ENCODE measurements around the gene CCBE1.

CCBE1 gene

GRCh38 chr18:59724103-59724502 is 26.9 kb upstream of the CCBE1 start:
- no peak for TF ChIP-seq CTCF (IDR thresholded peaks at IDR 0.05; ENCODE audit: poor library complexity, severe bottlenecking)
- no peaks in the 10 kb centered on the region for H3K36me3 ChIP-seq (ENCODE audit: low read depth)
- no peak overlapping the region for H3K4me3 ChIP-seq (ENCODE audit: severe bottlenecking)
- peak overlapping the region; percentile 52 for H3K27ac ChIP-seq (ENCODE audit: poor library complexity, severe bottlenecking)
- peak; percentile 46; the same call in 2 of the 3 replicates for ATAC-seq (ENCODE audit: low read depth)
- DNase-seq (ENCODE audit: low spot score) = no peak
- H3K9me3 ChIP-seq (ENCODE audit: severe bottlenecking) = no peaks in the 10 kb centered on the region
- H3K27me3 ChIP-seq (ENCODE audit: insufficient read depth, poor library complexity, severe bottlenecking) = no peaks in the 10 kb centered on the region
- H3K4me1 ChIP-seq (ENCODE audit: insufficient read depth, poor library complexity, severe bottlenecking) = peaks cover 28% of the 10 kb centered on the region

- Histone ChIP-seq H3K27ac (ENCODE audit: poor library complexity, severe bottlenecking) (peak overlapping the region; percentile 4), H3K27me3 (ENCODE audit: insufficient read depth, poor library complexity, severe bottlenecking) (no peaks in the 10 kb centered on the region), H3K4me3 (ENCODE audit: severe bottlenecking) (no peak overlapping the region), H3K36me3 (ENCODE audit: low read depth) (no peaks in the 10 kb centered on the region), H3K9me3 (ENCODE audit: severe bottlenecking) (no peaks in the 10 kb centered on the region), H3K4me1 (ENCODE audit: insufficient read depth, poor library complexity, severe bottlenecking) (peaks cover 43% of the 10 kb centered on the region)
- TF ChIP-seq CTCF (IDR thresholded peaks at IDR 0.05; ENCODE audit: poor library complexity, severe bottlenecking) = no peak
- ATAC-seq (ENCODE audit: low read depth) (no peak), DNase-seq (ENCODE audit: low spot score) (no peak)
These were observed 24.7 kb upstream of the CCBE1 start for GRCh38 chr18:59721931-59722330.

GRCh38 chr18:59721211-59721610 is 24.0 kb upstream of the CCBE1 start:
- no peak overlapping the region for H3K4me3 ChIP-seq (ENCODE audit: severe bottlenecking)
- no peaks in the 10 kb centered on the region for H3K9me3 ChIP-seq (ENCODE audit: severe bottlenecking)
- TF ChIP-seq CTCF (IDR thresholded peaks at IDR 0.05; ENCODE audit: poor library complexity, severe bottlenecking) = no peak
- H3K27me3 ChIP-seq (ENCODE audit: insufficient read depth, poor library complexity, severe bottlenecking) = no peaks in the 10 kb centered on the region
- peaks cover 47% of the 10 kb centered on the region for H3K4me1 ChIP-seq (ENCODE audit: insufficient read depth, poor library complexity, severe bottlenecking)
- H3K27ac ChIP-seq (ENCODE audit: poor library complexity, severe bottlenecking) = peak overlapping the region; percentile 4
- no peaks in the 10 kb centered on the region for H3K36me3 ChIP-seq (ENCODE audit: low read depth)
- DNase-seq (ENCODE audit: low spot score) (no peak), ATAC-seq (ENCODE audit: low read depth) (no peak)

- no peak for ATAC-seq (ENCODE audit: low read depth)
- no peak overlapping the region for H3K4me3 ChIP-seq (ENCODE audit: severe bottlenecking)
- H3K4me1 ChIP-seq (ENCODE audit: insufficient read depth, poor library complexity, severe bottlenecking) = peaks cover 50% of the 10 kb centered on the region
- TF ChIP-seq CTCF (IDR thresholded peaks at IDR 0.05; ENCODE audit: poor library complexity, severe bottlenecking) = no peak
- H3K9me3 ChIP-seq (ENCODE audit: severe bottlenecking) = no peaks in the 10 kb centered on the region
- no peaks in the 10 kb centered on the region for H3K36me3 ChIP-seq (ENCODE audit: low read depth)
- H3K27me3 ChIP-seq (ENCODE audit: insufficient read depth, poor library complexity, severe bottlenecking) = no peaks in the 10 kb centered on the region
- DNase-seq (ENCODE audit: low spot score) = no peak
- peak overlapping the region; percentile 98 for H3K27ac ChIP-seq (ENCODE audit: poor library complexity, severe bottlenecking)
These were observed 22.4 kb upstream of the CCBE1 start for GRCh38 chr18:59719544-59720181.

- no peak for TF ChIP-seq CTCF (IDR thresholded peaks at IDR 0.05; ENCODE audit: poor library complexity, severe bottlenecking)
- H3K36me3 ChIP-seq (ENCODE audit: low read depth) = no peaks in the 10 kb centered on the region
- peak overlapping the region; percentile 98 for H3K27ac ChIP-seq (ENCODE audit: poor library complexity, severe bottlenecking)
- ATAC-seq (ENCODE audit: low read depth) (peak; percentile 15), DNase-seq (ENCODE audit: low spot score) (no peak)
- H3K4me3 ChIP-seq (ENCODE audit: severe bottlenecking) = no peak overlapping the region
- no peaks in the 10 kb centered on the region for H3K27me3 ChIP-seq (ENCODE audit: insufficient read depth, poor library complexity, severe bottlenecking)
- no peaks in the 10 kb centered on the region for H3K9me3 ChIP-seq (ENCODE audit: severe bottlenecking)
- peaks cover 42% of the 10 kb centered on the region for H3K4me1 ChIP-seq (ENCODE audit: insufficient read depth, poor library complexity, severe bottlenecking)
These were observed 21.4 kb upstream of the CCBE1 start for GRCh38 chr18:59718464-59719157.

All from RWPE2 (cell line).